22Rv1 (cell line): ENCODE results near the gene SH3BP5L.

Experiments used
- CTCF ChIP-seq: fragments of 450-650 bp; IDR thresholded peaks from 2 replicates; pipeline ENCODE4 v1.5.1; 2017; ENCODE audit warnings: mild to moderate bottlenecking
- ZFX ChIP-seq: fragments of 450-650 bp; IDR thresholded peaks from 2 replicates; pipeline ENCODE4 v1.6.1; 2017; ENCODE audit warnings: antibody characterized with exemption, borderline replicate concordance

DNA sequence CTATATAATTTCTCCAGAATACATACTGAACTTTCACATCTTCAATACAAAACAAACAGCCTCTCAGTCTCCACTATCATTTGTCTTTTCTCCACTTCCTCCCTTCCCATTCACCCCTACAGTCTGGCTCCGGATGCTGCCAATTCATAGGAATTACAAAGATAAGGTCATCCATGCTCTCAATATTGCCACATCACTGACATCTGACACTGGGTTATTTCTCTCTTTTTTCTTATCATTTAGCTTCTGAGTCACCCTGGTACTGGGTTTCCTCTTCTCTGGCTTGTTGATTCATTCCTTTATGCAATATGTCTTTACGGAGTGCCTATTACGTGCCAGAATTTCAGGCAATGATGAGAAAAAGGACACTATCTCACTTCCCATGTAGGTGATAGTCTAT lies 3.1 kb upstream of the SH3BP5L start:
- TF ChIP-seq CTCF = no peak
- no peak for TF ChIP-seq ZFX
